ENCODE data around the gene PRAMEF1.

DNA sequence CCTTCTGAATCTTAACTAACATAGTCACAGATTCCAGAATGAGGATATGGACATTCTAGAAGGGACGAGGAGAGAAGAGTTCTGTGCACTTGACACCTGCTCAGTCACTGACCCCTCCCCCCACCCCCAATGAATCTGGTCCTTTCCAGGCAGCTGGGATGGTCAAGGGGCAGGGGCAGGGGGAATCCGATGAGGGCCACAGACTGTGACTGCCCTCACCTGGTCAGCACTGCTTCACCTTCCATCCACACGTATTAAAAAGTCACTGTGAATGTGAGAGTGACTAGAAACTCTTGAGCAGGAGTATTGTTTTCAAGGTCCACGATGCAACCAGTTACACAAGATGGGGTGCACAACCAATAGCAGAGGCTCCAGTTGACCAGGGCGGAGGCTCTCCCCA, 27.2 kb upstream of the PRAMEF1 start:
- TF ChIP-seq, protein P1, sequence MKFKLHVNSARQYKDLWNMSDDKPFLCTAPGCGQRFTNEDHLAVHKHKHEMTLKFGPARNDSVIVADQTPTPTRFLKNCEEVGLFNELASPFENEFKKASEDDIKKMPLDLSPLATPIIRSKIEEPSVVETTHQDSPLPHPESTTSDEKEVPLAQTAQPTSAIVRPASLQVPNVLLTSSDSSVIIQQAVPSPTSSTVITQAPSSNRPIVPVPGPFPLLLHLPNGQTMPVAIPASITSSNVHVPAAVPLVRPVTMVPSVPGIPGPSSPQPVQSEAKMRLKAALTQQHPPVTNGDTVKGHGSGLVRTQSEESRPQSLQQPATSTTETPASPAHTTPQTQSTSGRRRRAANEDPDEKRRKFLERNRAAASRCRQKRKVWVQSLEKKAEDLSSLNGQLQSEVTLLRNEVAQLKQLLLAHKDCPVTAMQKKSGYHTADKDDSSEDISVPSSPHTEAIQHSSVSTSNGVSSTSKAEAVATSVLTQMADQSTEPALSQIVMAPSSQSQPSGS (CRISPR knock-in tag; IDR thresholded peaks at IDR 0.05; ENCODE audit: borderline replicate concordance, low read depth): no peak
- no peak for TF ChIP-seq NR3C1 (CRISPR knock-in tag; conservative IDR thresholded peaks at IDR 0.05; ENCODE audit: low read depth)
- TF ChIP-seq, protein P2, sequence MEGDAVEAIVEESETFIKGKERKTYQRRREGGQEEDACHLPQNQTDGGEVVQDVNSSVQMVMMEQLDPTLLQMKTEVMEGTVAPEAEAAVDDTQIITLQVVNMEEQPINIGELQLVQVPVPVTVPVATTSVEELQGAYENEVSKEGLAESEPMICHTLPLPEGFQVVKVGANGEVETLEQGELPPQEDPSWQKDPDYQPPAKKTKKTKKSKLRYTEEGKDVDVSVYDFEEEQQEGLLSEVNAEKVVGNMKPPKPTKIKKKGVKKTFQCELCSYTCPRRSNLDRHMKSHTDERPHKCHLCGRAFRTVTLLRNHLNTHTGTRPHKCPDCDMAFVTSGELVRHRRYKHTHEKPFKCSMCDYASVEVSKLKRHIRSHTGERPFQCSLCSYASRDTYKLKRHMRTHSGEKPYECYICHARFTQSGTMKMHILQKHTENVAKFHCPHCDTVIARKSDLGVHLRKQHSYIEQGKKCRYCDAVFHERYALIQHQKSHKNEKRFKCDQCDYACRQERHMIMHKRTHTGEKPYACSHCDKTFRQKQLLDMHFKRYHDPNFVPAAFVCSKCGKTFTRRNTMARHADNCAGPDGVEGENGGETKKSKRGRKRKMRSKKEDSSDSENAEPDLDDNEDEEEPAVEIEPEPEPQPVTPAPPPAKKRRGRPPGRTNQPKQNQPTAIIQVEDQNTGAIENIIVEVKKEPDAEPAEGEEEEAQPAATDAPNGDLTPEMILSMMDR (IDR thresholded peaks at IDR 0.05): no peak
- TF ChIP-seq, protein P3, sequence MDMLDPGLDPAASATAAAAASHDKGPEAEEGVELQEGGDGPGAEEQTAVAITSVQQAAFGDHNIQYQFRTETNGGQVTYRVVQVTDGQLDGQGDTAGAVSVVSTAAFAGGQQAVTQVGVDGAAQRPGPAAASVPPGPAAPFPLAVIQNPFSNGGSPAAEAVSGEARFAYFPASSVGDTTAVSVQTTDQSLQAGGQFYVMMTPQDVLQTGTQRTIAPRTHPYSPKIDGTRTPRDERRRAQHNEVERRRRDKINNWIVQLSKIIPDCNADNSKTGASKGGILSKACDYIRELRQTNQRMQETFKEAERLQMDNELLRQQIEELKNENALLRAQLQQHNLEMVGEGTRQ (CRISPR knock-in tag; IDR thresholded peaks at IDR 0.05): no peak
- TF ChIP-seq NR1H2 (CRISPR knock-in tag; IDR thresholded peaks at IDR 0.05): no peak
- TF ChIP-seq, protein P4, sequence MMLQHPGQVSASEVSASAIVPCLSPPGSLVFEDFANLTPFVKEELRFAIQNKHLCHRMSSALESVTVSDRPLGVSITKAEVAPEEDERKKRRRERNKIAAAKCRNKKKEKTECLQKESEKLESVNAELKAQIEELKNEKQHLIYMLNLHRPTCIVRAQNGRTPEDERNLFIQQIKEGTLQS (CRISPR knock-in tag; conservative IDR thresholded peaks at IDR 0.05): no peak
- TF ChIP-seq ZNF121 (CRISPR knock-in tag; IDR thresholded peaks at IDR 0.05): no peak
- TF ChIP-seq, protein P5, sequence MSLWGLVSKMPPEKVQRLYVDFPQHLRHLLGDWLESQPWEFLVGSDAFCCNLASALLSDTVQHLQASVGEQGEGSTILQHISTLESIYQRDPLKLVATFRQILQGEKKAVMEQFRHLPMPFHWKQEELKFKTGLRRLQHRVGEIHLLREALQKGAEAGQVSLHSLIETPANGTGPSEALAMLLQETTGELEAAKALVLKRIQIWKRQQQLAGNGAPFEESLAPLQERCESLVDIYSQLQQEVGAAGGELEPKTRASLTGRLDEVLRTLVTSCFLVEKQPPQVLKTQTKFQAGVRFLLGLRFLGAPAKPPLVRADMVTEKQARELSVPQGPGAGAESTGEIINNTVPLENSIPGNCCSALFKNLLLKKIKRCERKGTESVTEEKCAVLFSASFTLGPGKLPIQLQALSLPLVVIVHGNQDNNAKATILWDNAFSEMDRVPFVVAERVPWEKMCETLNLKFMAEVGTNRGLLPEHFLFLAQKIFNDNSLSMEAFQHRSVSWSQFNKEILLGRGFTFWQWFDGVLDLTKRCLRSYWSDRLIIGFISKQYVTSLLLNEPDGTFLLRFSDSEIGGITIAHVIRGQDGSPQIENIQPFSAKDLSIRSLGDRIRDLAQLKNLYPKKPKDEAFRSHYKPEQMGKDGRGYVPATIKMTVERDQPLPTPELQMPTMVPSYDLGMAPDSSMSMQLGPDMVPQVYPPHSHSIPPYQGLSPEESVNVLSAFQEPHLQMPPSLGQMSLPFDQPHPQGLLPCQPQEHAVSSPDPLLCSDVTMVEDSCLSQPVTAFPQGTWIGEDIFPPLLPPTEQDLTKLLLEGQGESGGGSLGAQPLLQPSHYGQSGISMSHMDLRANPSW (CRISPR knock-in tag; conservative IDR thresholded peaks at IDR 0.05; ENCODE audit: low read depth): no peak
- TF ChIP-seq RORB (CRISPR knock-in tag; IDR thresholded peaks at IDR 0.05): no peak
- no peak for TF ChIP-seq GABPB1 (CRISPR knock-in tag; IDR thresholded peaks at IDR 0.05)
- no peak for TF ChIP-seq SMAD3 (CRISPR knock-in tag; IDR thresholded peaks at IDR 0.05; ENCODE audit: borderline replicate concordance)
- no peak for TF ChIP-seq SP1 (CRISPR knock-in tag; conservative IDR thresholded peaks at IDR 0.05)
- TF ChIP-seq ESRRA (CRISPR knock-in tag; IDR thresholded peaks at IDR 0.05; ENCODE audit: borderline replicate concordance): no peak

All from WTC11 (cell line).